ENCODE data around the gene KCNC2. TPM values are rescaled to one million over a fixed set of nuclear protein-coding genes. Genes with fewer than 3 reads are reported as not detected.
A peak's percentile ranks its signal among the peaks of the same experiment; 100 is the strongest.

Gene KCNC2
- total RNA-seq, 2 donors from 2014 or later: 3.0 to 4.7 TPM

DNA sequence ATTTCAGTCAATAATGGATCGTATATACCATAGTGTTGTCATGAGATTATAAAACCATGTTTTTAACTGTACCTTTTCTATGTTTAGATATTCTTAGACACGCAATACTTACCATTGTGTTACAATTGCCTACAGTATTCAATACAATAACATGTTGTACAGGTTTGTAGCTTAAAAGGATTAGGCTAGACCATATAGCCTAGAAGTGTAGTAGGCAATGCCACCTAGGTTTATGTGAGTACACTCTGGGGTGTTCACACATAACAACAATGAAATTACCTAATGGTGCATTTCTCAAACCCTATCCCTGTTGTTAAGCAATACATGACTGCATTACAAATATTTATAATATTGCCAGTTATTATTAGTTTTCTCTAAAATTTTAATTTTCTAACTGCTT lies 144.2 kb downstream of the KCNC2 start:
- 95% methylated on average over 2 of the region's 2 CpGs for WGBS
- H3K36me3 ChIP-seq: no peaks in the 10 kb centered on the region
- no peak overlapping the region for H3K27ac ChIP-seq
- H3K27me3 ChIP-seq (replicated peaks; ENCODE audit: insufficient read depth): no peaks in the 10 kb centered on the region
- TF ChIP-seq POLR2A (IDR thresholded peaks at IDR 0.05): no peak
- TF ChIP-seq, protein P1, sequence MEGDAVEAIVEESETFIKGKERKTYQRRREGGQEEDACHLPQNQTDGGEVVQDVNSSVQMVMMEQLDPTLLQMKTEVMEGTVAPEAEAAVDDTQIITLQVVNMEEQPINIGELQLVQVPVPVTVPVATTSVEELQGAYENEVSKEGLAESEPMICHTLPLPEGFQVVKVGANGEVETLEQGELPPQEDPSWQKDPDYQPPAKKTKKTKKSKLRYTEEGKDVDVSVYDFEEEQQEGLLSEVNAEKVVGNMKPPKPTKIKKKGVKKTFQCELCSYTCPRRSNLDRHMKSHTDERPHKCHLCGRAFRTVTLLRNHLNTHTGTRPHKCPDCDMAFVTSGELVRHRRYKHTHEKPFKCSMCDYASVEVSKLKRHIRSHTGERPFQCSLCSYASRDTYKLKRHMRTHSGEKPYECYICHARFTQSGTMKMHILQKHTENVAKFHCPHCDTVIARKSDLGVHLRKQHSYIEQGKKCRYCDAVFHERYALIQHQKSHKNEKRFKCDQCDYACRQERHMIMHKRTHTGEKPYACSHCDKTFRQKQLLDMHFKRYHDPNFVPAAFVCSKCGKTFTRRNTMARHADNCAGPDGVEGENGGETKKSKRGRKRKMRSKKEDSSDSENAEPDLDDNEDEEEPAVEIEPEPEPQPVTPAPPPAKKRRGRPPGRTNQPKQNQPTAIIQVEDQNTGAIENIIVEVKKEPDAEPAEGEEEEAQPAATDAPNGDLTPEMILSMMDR (IDR thresholded peaks at IDR 0.05): no peak
- TF ChIP-seq POLR2AphosphoS5 (IDR thresholded peaks at IDR 0.05): no peak
- intact Hi-C loops (cut with DNase I): no loop called here
- DNase-seq (ENCODE audit: low spot score): no peak
- no peak overlapping the region for H3K4me3 ChIP-seq
- H3K9me3 ChIP-seq: no peaks in the 10 kb centered on the region
- no peaks in the 10 kb centered on the region for H3K4me1 ChIP-seq (replicated peaks)

DNA sequence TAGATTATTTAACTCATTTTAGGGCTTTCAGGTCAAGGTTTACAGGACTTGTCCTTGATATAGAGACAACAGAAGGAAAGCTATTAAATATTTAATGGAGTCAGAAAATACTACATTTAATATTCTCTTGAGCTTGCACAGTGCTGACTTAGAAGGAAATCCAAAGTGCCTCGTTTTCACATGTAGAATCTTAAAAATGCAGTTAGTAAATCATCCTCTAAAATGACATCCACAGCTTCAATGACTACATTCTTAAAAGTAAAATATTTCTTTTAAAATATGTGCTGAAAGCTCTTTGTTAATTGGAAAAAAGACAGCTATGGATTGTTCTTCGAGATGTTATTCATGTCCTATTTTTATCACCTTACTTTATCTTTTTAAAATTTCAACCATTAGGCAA lies 146.9 kb downstream of the KCNC2 start:
- no peak overlapping the region for H3K27ac ChIP-seq
- WGBS: 35% methylated on average over 2 of the region's 2 CpGs
- H3K9me3 ChIP-seq: no peaks in the 10 kb centered on the region
- no peak overlapping the region for H3K4me3 ChIP-seq
- H3K27me3 ChIP-seq (replicated peaks; ENCODE audit: insufficient read depth): no peaks in the 10 kb centered on the region
- no peak for DNase-seq (ENCODE audit: low spot score)
- intact Hi-C loops (cut with DNase I): no loop called here
- no peaks in the 10 kb centered on the region for H3K36me3 ChIP-seq
- H3K4me1 ChIP-seq (replicated peaks): no peaks in the 10 kb centered on the region
- TF ChIP-seq, protein P1 (IDR thresholded peaks at IDR 0.05): no peak
- TF ChIP-seq POLR2A (IDR thresholded peaks at IDR 0.05) (no peak), POLR2AphosphoS5 (IDR thresholded peaks at IDR 0.05) (no peak)

DNA sequence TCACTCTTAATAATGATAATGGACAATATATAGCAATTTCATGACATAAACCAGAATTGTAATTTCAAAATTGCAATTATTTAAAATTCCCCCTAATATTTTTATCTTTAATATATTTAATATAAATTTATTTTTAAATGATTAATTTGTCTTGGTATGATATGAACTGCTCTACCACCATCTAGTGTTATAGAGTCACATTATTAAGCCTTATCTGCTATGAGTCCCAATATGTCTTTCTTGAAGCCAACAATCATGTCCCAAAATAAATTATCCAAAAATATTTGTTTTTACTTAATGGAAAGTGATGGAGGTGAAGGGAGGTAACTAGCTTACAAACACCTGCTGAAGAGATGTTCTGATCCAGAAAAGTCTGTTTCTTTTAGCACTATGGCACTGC lies 151.4 kb downstream of the KCNC2 start:
- DNase-seq (ENCODE audit: low spot score): no peak
- H3K4me3 ChIP-seq: no peak overlapping the region
- H3K9me3 ChIP-seq: no peaks in the 10 kb centered on the region
- no peak overlapping the region for H3K27ac ChIP-seq
- TF ChIP-seq, protein P1 (IDR thresholded peaks at IDR 0.05): no peak
- no peak for TF ChIP-seq POLR2A (IDR thresholded peaks at IDR 0.05)
- TF ChIP-seq POLR2AphosphoS5 (IDR thresholded peaks at IDR 0.05): no peak
- no peaks in the 10 kb centered on the region for H3K36me3 ChIP-seq
- no peaks in the 10 kb centered on the region for H3K4me1 ChIP-seq (replicated peaks)
- intact Hi-C loops (cut with DNase I): no loop called here
- no peaks in the 10 kb centered on the region for H3K27me3 ChIP-seq (replicated peaks; ENCODE audit: insufficient read depth)

DNA sequence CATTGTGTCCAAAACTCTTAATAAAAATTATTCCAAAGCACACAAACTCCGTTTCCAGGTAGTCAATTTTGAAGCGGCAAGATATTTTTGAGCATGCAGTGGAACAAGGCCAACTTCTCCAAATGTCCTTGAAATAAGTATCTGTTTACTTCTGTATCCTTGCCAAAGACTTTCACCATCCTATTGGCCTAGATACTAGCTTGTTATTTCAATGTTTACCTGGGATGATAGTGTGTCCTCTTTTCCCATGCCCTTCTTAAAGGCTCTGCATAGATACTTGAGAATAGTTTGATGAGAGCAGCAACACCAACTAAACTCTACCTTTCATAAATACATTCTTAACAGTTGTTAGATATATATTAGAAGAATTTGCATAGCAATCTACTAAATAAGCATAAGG lies 160.9 kb downstream of the KCNC2 start:
- intact Hi-C loops (cut with DNase I): no loop called here
- no peak for TF ChIP-seq POLR2A (IDR thresholded peaks at IDR 0.05)
- TF ChIP-seq, protein P1 (IDR thresholded peaks at IDR 0.05): no peak
- peak; percentile 13 for TF ChIP-seq POLR2AphosphoS5 (IDR thresholded peaks at IDR 0.05)
- WGBS: 37% methylated on average over 2 of the region's 2 CpGs
- Histone ChIP-seq H3K4me1 (replicated peaks) (no peaks in the 10 kb centered on the region), H3K9me3 (no peaks in the 10 kb centered on the region), H3K36me3 (no peaks in the 10 kb centered on the region), H3K4me3 (no peak overlapping the region), H3K27ac (no peak overlapping the region), H3K27me3 (replicated peaks; ENCODE audit: insufficient read depth) (no peaks in the 10 kb centered on the region)
- peak; percentile 11 for DNase-seq (ENCODE audit: low spot score)

DNA sequence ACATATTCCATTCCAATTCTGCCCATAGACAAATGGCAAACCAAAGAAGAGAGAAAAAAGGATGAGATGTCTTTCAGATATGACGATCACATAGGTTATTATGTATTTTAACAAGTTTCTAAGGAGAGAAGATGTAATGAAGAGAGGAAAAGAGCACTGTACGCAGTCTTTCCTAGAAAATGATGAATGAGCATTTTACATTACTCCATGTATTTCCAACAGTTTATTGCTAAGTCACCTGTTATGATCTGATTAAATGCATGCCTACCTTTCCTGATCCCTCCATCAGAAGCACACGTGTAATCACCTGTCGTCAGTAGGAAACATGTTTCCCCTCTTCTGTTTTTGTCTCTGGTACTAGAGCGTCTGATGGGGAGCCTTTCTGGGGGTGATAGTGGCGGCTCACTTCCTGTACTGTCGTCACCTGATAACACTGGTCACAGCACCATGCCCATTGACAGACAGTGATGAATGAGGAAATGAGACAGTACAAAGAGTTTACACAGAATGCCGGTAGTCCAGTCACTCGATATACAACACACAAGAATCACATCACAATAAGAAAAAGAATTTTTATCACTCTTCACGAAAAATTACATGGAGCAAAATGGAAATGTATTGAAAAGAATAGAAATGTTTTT lies 161.6 kb downstream of the KCNC2 start:
- H3K4me3 ChIP-seq: no peak overlapping the region
- TF ChIP-seq POLR2A (IDR thresholded peaks at IDR 0.05): no peak
- intact Hi-C loops (cut with DNase I): no loop called here
- no peaks in the 10 kb centered on the region for H3K27me3 ChIP-seq (replicated peaks; ENCODE audit: insufficient read depth)
- WGBS: 76% methylated on average over 10 of the region's 10 CpGs
- H3K36me3 ChIP-seq: no peaks in the 10 kb centered on the region
- no peaks in the 10 kb centered on the region for H3K4me1 ChIP-seq (replicated peaks)
- no peaks in the 10 kb centered on the region for H3K9me3 ChIP-seq
- no peak for DNase-seq (ENCODE audit: low spot score)
- no peak overlapping the region for H3K27ac ChIP-seq

Data from prostate gland (tissue), 2 donors.